ENCODE results near the gene RDX.

DNA sequence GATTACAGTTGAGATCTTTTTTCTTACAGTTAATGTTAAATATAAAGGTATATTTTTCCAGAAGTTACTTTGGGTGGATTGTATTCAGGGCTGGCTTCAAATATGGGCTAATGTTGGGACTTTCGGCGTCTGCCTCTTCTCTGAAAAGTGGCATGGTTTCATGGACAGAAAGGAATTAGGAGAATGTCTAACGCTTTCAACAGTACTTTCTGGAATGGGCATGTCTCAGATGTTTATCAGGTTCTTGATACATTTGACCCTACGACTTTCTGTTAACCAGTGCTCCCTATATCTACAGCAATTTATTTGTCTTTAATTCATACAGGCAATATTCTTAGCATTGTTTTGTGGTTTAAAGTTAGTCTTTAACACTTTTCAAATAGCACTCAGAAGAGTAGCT is 169.5 kb downstream of the RDX start:
- TF ChIP-seq, protein P1, sequence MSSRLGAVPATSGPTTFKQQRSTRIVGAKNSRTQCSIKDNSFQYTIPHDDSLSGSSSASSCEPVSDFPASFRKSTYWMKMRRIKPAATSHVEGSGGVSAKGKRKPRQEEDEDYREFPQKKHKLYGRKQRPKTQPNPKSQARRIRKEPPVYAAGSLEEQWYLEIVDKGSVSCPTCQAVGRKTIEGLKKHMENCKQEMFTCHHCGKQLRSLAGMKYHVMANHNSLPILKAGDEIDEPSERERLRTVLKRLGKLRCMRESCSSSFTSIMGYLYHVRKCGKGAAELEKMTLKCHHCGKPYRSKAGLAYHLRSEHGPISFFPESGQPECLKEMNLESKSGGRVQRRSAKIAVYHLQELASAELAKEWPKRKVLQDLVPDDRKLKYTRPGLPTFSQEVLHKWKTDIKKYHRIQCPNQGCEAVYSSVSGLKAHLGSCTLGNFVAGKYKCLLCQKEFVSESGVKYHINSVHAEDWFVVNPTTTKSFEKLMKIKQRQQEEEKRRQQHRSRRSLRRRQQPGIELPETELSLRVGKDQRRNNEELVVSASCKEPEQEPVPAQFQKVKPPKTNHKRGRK (CRISPR knock-in tag; IDR thresholded peaks at IDR 0.05; ENCODE audit: borderline replicate concordance) = no peak
- TF ChIP-seq, protein P2, sequence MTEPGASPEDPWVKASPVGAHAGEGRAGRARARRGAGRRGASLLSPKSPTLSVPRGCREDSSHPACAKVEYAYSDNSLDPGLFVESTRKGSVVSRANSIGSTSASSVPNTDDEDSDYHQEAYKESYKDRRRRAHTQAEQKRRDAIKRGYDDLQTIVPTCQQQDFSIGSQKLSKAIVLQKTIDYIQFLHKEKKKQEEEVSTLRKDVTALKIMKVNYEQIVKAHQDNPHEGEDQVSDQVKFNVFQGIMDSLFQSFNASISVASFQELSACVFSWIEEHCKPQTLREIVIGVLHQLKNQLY (CRISPR knock-in tag; IDR thresholded peaks at IDR 0.05) = no peak
